Stimulated activated CD4-positive, alpha-beta T cell treated with anti-CD3 and anti-CD28 coated beads, TNF-alpha, amount 100 ng/mL, for 48 hours (primary cell): Measurements from ENCODE around the gene FAM170B.
A peak's percentile ranks its signal among the peaks of the same experiment; 100 is the strongest.

Experiments
- DNase-seq, 3 donors: peaks; one replicate each; pipeline ENCODE4 v3.0.0-alpha.2; 2020; ENCODE audit warnings: low read depth in 3 of 3

The FAM170B gene

GRCh38 chr10:49169776-49170175, 36.0 kb upstream of the FAM170B start:
- no peak for DNase-seq

GRCh38 chr10:49168831-49169500, 35.1 kb upstream of the FAM170B start:
- DNase-seq, result no peak

DNA sequence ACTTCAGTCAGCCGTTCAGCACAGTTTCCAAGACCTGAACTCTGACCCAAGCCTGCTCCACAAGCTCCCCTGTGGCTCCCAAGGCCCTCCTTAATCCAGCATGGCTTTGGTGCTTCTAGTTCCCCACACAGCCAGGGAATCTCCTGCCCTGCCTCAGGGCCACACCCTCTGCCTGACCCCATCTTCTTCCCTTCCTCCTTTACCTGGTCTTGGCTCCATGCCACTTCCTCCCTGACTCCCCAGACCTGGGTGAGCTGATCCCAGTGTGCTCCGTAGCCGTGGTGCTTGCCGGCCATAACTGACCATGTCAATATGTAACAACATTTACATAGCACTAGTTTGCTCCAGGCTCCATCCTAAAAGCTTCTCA, 34.3 kb upstream of the FAM170B start:
- DNase-seq, result no peak

DNA sequence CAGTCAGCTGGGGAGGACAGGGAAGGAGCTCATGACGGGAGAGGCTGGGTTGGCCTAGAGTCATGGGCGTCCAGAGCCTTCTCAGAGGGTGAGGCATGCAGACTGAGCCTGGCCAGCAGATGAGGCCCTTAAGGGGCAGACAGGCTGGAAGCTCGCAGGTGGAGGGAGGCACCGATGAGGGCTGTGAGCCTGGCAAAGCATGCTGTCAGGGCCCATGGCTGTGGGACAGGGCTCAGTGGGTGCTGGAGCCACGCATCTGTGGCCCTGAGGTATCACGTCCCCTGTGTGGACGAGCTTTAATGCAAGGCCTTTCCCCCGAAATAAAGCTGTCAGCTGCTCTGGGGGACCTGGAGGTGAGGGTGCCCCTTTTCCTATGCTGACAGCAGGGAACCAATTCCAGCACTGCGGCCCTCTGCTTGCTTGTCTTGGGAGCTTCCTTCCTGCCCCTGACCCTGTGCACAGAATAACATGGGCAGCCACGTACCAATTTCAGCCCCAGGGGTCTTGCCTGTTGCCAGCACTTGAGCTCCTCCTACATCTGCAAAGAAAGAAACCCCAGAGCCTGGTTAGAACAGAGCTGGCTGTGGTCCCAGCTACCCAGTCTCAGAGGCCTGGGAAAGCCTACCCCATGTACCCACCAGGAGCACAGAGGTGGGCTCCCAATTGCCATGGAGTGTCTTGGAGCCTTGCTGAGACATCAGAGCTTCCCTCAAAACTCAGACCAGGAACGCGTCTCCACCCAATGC, 33.8 kb upstream of the FAM170B start:
- DNase-seq, result no peak

GRCh38 chr10:49166484-49167400, 32.9 kb upstream of the FAM170B start:
- no peak for DNase-seq

DNA sequence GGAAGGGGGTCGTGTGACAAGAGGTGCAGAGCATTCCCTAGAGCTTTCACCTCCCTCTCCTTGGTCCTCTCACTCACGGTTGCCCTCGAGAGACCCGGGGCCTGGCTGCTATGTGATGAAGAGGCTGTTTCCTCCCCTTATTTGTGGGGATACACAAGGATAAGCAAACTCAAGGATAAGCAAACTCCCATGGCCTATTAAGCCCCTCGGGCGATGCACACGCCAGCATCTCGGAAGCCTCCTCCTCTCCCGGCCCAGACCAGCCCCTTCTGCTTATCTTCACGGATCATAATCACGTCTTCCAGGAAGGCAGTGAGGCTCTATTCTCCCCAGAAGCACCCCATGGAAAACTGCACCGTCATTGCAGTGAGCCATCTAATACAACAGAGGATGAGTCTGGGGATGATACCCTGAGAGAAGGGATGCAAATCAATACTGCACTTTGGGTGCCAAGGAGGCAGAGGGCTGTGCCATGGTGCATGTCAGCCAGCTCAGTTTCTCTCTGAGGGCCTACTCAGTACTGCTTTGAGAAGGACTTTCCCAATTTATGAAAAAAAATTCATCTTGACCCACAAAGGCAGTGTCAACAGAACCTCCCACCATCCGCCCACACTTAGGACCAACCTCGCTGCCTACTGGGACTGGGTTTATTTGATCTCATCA, 32.1 kb upstream of the FAM170B start:
- no peak for DNase-seq

GRCh38 chr10:49165259-49165658, 31.4 kb upstream of the FAM170B start:
- DNase-seq, result no peak

DNA sequence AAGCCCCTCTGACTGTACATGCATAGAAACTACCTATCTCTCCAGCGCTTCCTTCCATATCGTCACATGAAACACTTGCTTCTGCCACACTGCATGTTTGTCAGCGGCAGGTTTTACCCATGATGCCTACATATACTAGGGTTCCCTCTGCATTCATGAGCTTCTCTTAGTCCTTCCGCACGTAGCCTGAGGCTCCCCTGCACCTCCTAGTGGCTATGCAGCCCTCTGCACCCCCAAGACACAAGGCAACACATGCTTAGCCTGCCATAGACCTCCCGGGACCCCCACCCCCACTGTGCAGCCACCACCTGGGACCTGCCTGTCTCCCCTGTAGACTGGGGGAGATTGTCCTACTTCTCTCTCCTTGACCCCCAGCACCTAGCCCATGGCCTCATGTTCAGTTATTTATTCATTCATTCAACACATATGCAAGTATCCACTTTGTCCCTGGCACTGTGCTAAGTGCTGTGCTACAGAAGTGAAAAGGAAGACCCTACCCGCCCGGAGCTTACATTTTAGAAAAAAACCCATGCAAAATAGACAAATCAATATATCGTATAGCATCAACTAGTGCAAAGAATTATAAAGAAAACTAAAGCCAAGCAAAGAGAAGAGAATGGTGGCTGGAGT, 30.9 kb upstream of the FAM170B start:
- peak in 2 of 3 donors; percentile 9 to 27 for DNase-seq

DNA sequence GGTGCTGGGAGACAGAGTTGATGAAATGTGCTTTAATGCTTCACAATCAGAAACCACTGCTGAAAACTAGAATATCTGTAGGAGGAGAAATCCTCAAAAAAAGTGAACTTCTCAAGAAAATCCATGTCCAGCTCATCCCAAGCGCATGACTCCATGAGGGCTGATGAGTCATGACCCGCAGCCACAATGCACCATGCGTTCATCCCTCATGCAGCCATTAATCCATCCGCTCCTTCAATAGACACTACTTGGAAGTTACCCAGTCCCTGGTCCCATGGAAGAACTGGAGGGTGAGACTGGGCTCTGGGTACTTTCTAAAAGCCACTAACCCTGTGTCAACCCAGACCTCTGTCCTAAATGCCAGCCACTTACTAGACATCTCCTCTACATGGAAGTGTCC, 29.9 kb upstream of the FAM170B start:
- no peak for DNase-seq

DNA sequence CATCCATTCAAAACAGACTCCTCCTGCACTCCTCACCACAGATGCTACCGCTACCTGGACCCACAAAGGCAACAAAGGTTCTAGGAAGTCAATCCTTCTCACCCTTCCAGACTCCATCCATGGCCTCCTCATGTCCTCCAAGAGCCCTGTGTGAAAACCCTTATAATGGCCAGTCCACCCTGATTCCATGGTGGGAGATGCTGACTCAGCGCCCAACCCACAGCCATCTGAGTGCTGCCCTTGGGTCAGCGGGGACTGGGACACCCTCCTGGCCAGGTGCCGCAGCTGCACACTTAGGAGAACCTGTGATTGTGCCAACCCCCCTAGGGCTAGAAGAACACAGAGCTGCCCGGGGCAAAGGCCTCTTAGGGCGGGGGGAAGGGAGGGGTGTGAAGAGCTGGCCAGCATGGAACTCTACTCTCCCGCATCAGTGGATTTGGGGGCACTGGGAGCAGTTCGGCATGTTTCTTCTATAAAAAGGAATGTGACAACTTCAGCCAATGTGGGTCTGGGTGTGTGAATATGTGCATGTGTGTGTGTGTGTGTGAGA, 29.0 kb upstream of the FAM170B start:
- no peak for DNase-seq

- no peak for DNase-seq
Observed at GRCh38 chr10:49162063-49162462, 28.2 kb upstream of the FAM170B start.

- DNase-seq, result no peak
Observed at GRCh38 chr10:49161411-49161997, 27.7 kb upstream of the FAM170B start.

- no peak for DNase-seq
Observed at GRCh38 chr10:49160814-49161213, 27.0 kb upstream of the FAM170B start.

DNA sequence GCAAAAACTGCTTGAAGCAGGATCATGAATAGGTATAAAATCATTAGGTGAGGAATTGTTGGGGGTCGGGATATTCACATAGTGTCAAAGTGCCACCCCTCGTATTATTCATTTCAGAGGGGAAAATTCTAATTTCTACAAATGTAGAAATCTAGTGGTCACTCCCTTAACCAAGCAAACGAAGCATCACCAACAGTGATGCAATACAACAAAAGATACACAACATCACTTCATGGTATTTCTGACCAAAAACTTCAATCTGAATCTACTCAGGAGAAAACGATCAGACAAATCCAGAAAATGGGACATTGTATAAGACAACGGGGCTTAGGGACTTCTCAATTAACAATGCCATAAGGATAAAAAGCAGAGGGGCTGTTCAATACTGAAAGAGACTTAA, 26.3 kb upstream of the FAM170B start:
- no peak for DNase-seq

DNA sequence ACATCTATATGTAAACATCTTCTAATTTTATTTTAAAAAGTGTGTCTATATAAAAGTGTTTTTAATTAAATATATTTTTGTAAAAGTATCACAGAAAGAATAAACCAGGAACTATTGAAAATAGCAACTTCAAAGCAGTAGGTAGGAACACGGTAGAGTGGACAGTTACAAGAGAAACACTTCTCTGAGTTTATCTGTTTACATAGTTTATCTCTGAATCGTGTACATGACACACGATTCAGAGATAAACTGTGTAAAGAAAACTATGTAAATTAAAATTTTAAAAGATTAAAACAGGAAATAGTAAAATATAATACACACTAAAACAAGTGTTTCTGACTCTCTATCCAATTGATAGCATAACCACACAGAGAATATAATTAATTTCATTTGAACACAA, 25.1 kb upstream of the FAM170B start:
- no peak for DNase-seq

DNA sequence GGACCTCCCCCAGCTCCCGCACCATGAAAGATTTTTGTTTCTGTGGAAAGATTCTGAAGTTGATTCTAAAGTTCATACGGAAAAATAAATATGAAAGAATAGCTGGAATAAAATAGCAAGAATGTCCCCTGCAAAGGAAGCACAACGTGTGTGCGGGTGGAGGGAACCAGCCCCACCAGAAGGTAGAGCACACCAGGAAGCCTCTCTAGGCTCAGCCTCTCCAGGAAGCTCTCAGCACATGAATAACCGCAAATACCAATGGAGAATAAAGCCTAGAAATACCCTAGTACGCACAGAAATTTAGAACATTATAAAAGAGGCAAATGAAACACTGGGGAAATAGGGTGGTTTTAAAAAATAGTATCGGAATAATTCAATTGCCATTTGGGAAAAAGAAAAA, 24.6 kb upstream of the FAM170B start:
- DNase-seq, result no peak

GRCh38 chr10:49157229-49157628, 23.4 kb upstream of the FAM170B start:
- no peak for DNase-seq

DNA sequence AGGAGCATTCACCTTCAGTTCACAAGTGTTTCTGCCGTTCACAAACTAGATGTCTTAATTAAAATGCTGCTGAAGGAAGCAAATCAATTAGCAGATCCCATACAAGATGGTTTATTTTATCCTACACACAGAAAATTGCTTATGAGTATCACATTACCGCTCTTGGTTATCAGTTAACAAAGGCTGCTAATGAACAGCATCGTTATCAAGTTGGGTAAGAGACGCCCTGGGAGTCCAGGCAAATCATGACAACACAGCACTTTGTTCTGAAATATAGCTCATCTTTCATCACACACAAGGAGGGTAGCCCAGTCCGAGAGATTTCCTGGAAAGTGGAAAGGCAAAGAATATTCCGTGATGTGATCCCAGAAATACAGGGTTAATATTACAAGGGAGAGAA, 20.8 kb upstream of the FAM170B start:
- no peak for DNase-seq

GRCh38 chr10:49153971-49154370, 20.1 kb upstream of the FAM170B start:
- DNase-seq, result no peak

GRCh38 chr10:49153115-49153514, 19.3 kb upstream of the FAM170B start:
- no peak for DNase-seq

GRCh38 chr10:49152663-49153062, 18.8 kb upstream of the FAM170B start:
- no peak for DNase-seq
